GM19238 (cell line): ENCODE measurements around the gene BCL6.
"Not testable (repeated sequence)": the region's sequence is repeated elsewhere in the genome, so short reads cannot be mapped to it uniquely, and the experiment has no call there.

Source experiments
- DNase-seq: peaks from one replicate; pipeline ENCODE4 v3.0.0; 2011; ENCODE audit warnings: low spot score; ENCODE audit not compliant: insufficient read length

BCL6 gene

GRCh38 chr3:187714404-187714979, 30.8 kb downstream of the BCL6 start:
- DNase-seq, result peak; percentile 47

- DNase-seq, result no peak
These were observed 31.8 kb downstream of the BCL6 start for GRCh38 chr3:187713504-187713903.

- no peak for DNase-seq
These were observed 36.1 kb downstream of the BCL6 start for GRCh38 chr3:187709155-187709554.

- DNase-seq, result no peak
These were observed 36.6 kb downstream of the BCL6 start for GRCh38 chr3:187708696-187709095.

GRCh38 chr3:187706971-187707370, 38.3 kb downstream of the BCL6 start:
- no peak for DNase-seq

GRCh38 chr3:187705164-187705563, 40.1 kb downstream of the BCL6 start:
- no peak for DNase-seq

- DNase-seq, result no peak
These were observed 42.7 kb downstream of the BCL6 start, which contains the start of gene RTP2 for GRCh38 chr3:187702507-187703033. Gene RTP2 (minus strand): TSS chr3:187702557. CDS start chr3:187702128, 429 bp downstream.

- DNase-seq, result no peak
These were observed 45.0 kb downstream of the BCL6 start for GRCh38 chr3:187700249-187700648.

- DNase-seq, result no peak
These were observed 46.5 kb downstream of the BCL6 start for GRCh38 chr3:187698499-187699399.

- DNase-seq, result no peak
These were observed 49.2 kb downstream of the BCL6 start for GRCh38 chr3:187696021-187696420.

GRCh38 chr3:187695449-187695848, 49.8 kb downstream of the BCL6 start:
- no peak for DNase-seq

GRCh38 chr3:187694801-187695200, 50.5 kb downstream of the BCL6 start:
- no peak for DNase-seq

- no peak for DNase-seq
These were observed 51.8 kb downstream of the BCL6 start for GRCh38 chr3:187693431-187693830.

- DNase-seq, result no peak
These were observed 55.3 kb downstream of the BCL6 start for GRCh38 chr3:187689984-187690383.

GRCh38 chr3:187686621-187687273, 58.5 kb downstream of the BCL6 start:
- DNase-seq, result no peak

GRCh38 chr3:187685948-187686347, 59.3 kb downstream of the BCL6 start:
- no peak for DNase-seq

GRCh38 chr3:187684880-187685279, 60.4 kb downstream of the BCL6 start:
- no peak for DNase-seq

- DNase-seq, result no peak
These were observed 60.8 kb downstream of the BCL6 start for GRCh38 chr3:187684444-187684843.

GRCh38 chr3:187681756-187682155, 63.5 kb downstream of the BCL6 start:
- not testable (repeated sequence) for DNase-seq

- DNase-seq, result peak; percentile 46
These were observed 65.5 kb downstream of the BCL6 start for GRCh38 chr3:187679638-187680396.

GRCh38 chr3:187678726-187679268, 66.5 kb downstream of the BCL6 start:
- DNase-seq, result no peak
